Vagina (tissue), 2 donors: ENCODE measurements around the gene RNF167.

Experiments used
- CTCF ChIP-seq, 3 experiments: fragments of 450-650 bp in 2 of 3; fragments of 200-600 bp in 1 of 3; sonication (generic) in 1 of 3; IDR thresholded peaks; one replicate each; pipeline ENCODE4 v1.5.1; 2017 to 2019; ENCODE audit warnings: antibody characterized with exemption in 3 of 3, mild to moderate bottlenecking in 2 of 3, moderate library complexity in 2 of 3
- POLR2A ChIP-seq, 2 donors: fragments of 450-650 bp; IDR thresholded peaks; one replicate each; pipeline ENCODE4 v1.6.1; 2017; ENCODE audit warnings: antibody characterized with exemption in 2 of 2, mild to moderate bottlenecking in 2 of 2, moderate library complexity in 2 of 2

GRCh38 chr17:4897198-4897687, 42.8 kb upstream of the RNF167 start:
- TF ChIP-seq POLR2A (IDR thresholded peaks at IDR 0.05) (no peak), CTCF (IDR thresholded peaks at IDR 0.05) (no peak)
